Activated T-helper 1 cell treated with anti-CD3 and anti-CD28 coated beads, Interleukin-2, amount 50 U/mL, for 16 hours (primary cell): Measurements from ENCODE around the gene PARD6B.
"Not testable (repeated sequence)": the region's sequence is repeated elsewhere in the genome, so short reads cannot be mapped to it uniquely, and the experiment has no call there.

Experiments
- DNase-seq, 2 donors: peaks; one replicate each; pipeline ENCODE4 v3.0.0-alpha.2; 2020; ENCODE audit warnings: low read depth in 1 of 2, low spot score in 1 of 2

Gene PARD6B

GRCh38 chr20:50745634-50746137 is 14.3 kb downstream of the PARD6B start:
- no peak for DNase-seq

GRCh38 chr20:50746138-50746940 is 15.0 kb downstream of the PARD6B start:
- no peak for DNase-seq

DNA sequence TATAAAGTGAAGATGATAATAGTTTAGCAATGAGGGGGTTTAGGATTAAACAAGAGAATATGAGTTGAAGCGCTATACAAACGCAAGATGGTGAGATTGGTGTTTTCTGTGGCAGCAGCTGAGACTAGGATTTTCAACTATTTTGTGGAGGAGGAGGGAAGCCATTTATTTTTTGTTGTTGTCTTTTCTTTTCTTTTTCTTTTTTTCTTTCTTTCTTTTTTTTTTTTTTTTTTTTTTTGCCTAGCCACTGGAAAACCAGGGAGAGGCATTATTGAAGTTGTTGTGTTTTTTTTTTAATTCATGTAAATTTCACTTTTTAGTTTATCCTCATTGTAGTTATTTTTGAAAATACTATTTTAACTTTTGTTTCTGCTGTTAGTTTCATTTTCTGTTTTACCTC is 15.9 kb downstream of the PARD6B start:
- DNase-seq = no peak

- DNase-seq = no peak
These were observed 18.8 kb downstream of the PARD6B start for GRCh38 chr20:50750145-50750671.

- DNase-seq = no peak
These were observed 21.8 kb downstream of the PARD6B start for GRCh38 chr20:50753152-50753551.

DNA sequence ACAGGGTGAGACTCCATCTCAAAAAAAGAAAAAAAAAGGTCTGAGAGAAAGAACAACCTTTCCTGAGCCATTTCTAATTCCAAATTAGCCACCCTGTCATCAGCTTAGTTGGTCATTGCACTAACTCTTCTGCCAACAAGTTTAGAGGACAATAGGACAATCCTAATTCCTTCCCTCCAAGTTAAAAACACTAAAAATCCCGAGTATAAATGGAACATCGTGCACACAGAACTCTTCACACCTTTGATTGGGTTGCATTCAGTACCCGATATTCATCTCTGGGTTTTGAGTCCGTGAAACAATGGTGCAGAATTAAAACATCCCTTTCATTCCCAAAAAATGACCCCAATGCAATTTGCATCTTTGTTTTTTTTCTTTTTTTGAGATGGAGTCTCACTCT is 23.0 kb downstream of the PARD6B start:
- no peak for DNase-seq

DNA sequence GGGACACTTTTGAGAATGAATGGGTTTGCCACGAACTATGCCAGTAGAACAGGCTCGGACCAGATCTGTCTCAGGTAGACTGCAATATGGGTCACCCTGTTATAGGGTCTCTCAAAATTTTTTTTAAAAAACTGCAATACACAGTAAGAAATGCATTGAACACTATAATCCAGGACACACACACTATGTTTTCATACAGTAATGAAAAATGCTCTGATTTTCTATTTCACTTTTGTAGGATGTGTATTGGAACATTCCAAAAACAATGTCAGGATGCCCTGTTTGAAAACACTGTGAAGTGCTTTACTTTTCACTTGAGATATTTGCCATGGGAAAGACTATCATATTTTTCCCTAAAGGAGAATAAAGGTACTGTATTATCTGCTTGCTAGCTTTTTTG is 25.1 kb downstream of the PARD6B start:
- no peak for DNase-seq

- no peak for DNase-seq
These were observed 27.1 kb downstream of the PARD6B start for GRCh38 chr20:50758469-50758868.

DNA sequence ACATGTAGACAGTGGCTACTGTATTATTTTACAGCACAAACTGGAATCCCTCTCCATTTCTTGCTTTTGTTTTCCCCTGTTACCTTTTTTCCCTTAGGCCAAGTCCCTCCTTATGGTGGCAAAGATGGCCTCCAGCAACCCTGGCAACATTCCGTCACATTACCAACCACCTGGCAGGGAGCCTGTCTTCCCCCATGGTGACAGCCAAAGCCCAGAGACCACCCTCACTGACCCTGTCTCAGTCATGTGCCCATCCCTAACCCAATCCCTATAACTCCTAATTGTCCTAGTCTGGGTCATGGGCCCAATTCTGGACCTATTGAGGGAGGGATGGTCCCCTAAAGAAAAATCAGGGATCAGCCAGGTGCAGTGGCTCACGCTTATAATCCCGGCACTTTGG is 27.6 kb downstream of the PARD6B start:
- no peak for DNase-seq

DNA sequence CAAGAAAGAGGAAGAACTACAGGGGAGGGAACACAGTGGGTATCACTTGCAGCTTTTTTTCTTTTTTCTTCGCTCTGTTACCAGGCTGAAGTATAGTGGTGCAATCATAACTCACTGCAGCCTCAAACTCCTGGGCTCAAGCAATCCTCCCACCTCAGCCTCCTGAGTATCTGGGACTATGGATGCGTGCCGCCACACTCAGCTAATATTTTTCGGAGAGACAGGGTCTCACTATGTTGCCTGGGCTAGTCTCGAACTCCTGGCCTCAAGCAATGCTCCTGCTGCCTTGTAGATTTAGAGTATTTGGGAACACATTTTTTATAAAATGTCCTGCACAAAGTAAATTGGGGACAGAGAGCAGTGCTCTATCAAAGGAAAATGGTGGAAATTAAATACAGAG is 28.3 kb downstream of the PARD6B start:
- DNase-seq = no peak

DNA sequence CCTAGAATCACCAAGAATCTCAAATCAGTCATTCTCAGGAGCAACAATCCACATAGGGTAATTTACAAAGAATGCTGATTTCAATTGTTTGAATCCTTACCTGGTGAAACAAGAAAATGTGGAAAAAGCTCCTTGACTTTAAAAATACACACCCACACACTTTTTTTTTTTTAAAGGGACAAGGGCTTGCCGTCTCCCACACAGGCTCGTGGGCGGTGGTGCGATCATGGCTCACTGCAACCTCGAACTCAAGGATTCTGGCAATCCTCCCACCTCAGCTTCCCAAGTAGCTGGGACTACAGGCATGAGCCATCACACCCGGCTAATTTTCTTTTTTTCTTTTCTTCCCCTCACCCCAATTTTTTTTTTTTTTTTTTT is 30.7 kb downstream of the PARD6B start:
- DNase-seq = no peak

DNA sequence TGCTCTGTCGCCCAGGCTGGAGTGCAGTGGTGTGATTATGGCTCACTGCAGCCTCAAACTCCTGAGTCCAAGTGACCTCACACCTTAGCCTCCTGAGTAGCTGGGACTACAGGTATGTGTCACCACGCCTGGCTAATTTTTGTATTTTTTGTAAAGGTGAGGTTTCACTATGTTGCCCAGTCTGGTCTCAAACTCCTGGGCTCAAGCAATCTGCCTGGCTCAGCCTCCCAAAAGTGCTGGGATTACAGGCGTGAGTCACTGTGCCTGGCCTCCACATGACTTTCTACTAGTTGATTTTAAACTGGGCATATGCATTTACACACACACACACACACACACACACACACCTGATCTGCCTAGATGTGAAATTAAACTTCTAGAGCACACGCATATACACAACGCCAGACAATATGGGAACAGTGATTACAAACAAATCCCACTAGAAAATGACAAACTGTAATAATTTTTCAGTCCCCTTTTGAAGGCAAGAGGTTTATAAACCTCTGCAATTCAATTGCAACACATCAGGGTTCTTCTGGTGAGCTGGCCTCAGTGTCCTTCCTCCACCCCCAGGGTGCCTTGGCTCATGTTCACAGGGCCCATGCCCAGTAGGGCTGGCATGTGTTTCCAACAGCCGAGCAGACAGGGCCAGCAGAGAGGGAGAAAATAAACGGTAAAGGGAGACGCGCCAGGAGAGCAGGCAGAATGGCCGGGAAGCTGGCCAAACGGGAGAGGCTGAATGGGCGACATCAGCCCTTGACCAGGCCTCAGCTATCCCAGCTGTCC is 31.2 kb downstream of the PARD6B start:
- DNase-seq = no peak

- not testable (repeated sequence) for DNase-seq
These were observed 32.4 kb downstream of the PARD6B start for GRCh38 chr20:50763550-50764458.

DNA sequence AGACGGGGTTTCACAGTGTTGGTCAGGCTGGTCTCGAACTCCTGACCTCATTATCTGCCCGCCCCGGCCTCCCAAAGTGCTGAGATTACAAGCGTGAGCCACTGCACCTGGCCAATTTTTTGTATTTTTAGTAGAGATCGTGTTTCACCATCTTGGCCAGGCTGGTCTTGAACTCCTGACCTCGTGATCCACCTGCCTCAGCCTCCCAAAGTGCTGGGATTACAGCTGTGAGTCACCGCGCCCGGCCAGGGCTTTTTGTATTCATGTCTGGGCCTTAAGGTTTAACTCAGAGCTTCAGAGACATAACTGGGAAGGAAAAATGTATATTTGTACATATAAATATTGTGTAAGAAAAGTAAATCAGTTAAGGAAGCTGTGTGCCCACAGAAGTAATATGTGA is 33.9 kb downstream of the PARD6B start:
- not testable (repeated sequence) for DNase-seq

GRCh38 chr20:50765674-50766073 is 34.3 kb downstream of the PARD6B start:
- DNase-seq = no peak

- not testable (repeated sequence) for DNase-seq
These were observed 35.8 kb downstream of the PARD6B start for GRCh38 chr20:50766955-50767809.

GRCh38 chr20:50768991-50769390 is 37.6 kb downstream of the PARD6B start:
- not testable (repeated sequence) for DNase-seq

DNA sequence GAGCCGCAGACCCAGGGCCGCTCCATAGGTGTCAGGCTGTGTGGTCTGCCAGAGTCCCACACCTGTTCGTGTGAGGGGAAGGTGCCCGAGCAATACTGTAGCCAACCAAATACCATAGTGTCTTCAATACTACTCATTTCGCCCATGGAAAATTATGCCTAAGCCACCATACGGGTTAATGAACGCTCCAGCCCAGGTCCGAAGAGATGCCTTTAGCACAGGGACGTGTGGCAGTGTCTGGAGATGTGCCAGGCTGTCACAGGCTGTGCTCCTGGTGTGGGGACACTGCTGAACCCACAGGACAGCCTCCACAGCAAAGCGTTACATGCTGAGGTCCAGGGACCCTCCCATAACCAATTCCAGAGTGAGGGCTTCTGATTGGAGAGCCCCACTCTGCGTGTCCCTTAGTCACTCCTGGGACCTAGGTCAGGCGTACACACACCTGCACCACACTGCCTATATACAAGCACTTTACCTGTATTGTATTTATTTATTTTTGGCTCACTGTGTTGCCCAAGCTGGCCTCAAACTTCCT is 38.2 kb downstream of the PARD6B start:
- DNase-seq = not testable (repeated sequence)

DNA sequence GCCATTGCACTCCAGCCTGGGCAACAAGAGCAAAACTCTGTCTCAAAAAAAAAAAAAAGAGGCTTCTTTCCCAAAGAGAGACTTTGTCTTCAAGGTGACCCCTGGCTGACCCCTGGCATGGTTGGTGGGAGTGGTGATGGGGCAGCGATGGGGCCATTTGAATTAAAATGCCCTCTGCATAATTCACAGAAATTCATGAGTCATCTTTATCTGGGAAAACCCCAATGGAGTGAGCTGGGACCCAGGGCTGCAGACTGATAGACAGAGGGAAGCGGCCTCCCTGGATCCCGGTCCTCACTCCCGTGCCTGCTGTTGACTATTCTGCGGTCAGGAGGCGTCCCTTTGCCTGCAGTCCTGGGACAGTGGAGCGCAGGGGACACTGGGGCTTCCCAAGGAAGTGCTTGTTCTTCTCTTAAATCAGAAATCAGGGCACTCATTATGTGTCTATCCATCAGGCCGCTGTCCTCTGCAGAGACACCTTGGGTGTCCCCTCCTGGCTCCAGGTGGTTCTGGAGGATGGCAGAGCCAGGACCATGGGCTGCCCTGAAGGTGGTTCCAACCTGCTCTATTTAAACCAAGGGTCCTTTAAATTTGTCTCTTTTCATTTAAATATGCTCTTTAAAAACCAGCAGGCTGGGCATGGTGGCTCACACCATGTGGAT is 40.2 kb downstream of the PARD6B start:
- DNase-seq = not testable (repeated sequence)
